ENCODE data around the gene GLRX5. TPM values are rescaled to one million over a fixed set of nuclear protein-coding genes. Genes with fewer than 3 reads are reported as not detected.

GLRX5 gene
- total RNA-seq, 4 donors from 2014 or later: 5.9 to 40.3 (median 23.7) TPM

GRCh38 chr14:95522556-95522955 is 12.3 kb upstream of the GLRX5 start:
- Histone ChIP-seq H3K9me3 (no peaks in the 10 kb centered on the region), H3K4me1 (peaks cover 0 to 9% of the 10 kb centered on the region in 2 donors), H3K27me3 (no peaks in the 10 kb centered on the region), H3K27ac (no peak overlapping the region), H3K4me3 (no peak overlapping the region), H3K36me3 (no peaks in the 10 kb centered on the region)
- DNase-seq: no peak
- TF ChIP-seq POLR2A (IDR thresholded peaks at IDR 0.05): no peak
- TF ChIP-seq CTCF (IDR thresholded peaks at IDR 0.05): no peak
- intact Hi-C loops (cut with DNase I; ENCODE audit: low total_unique reads): no loop called here

- Histone ChIP-seq H3K9me3 (no peaks in the 10 kb centered on the region), H3K4me1 (peaks cover 0 to 8% of the 10 kb centered on the region in 2 donors), H3K27me3 (no peaks in the 10 kb centered on the region), H3K4me3 (no peak overlapping the region), H3K27ac (no peak overlapping the region), H3K36me3 (no peaks in the 10 kb centered on the region)
- DNase-seq: no peak
- intact Hi-C loops (cut with DNase I; ENCODE audit: low total_unique reads): no loop called here
- TF ChIP-seq POLR2A (IDR thresholded peaks at IDR 0.05): no peak
- TF ChIP-seq CTCF (IDR thresholded peaks at IDR 0.05): no peak
Measured at GRCh38 chr14:95523051-95523814, 11.6 kb upstream of the GLRX5 start.

GRCh38 chr14:95523815-95524448 is 10.9 kb upstream of the GLRX5 start:
- Histone ChIP-seq H3K4me1 (peaks cover 0 to 8% of the 10 kb centered on the region in 2 donors), H3K27ac (no peak overlapping the region), H3K4me3 (no peak overlapping the region), H3K9me3 (no peaks in the 10 kb centered on the region), H3K27me3 (no peaks in the 10 kb centered on the region), H3K36me3 (no peaks in the 10 kb centered on the region)
- TF ChIP-seq POLR2A (IDR thresholded peaks at IDR 0.05) (no peak), CTCF (IDR thresholded peaks at IDR 0.05) (no peak)
- DNase-seq: no peak
- intact Hi-C loops (cut with DNase I; ENCODE audit: low total_unique reads): no loop called here

- Histone ChIP-seq H3K27ac (no peak overlapping the region), H3K36me3 (no peaks in the 10 kb centered on the region)
- intact Hi-C loops (cut with DNase I; ENCODE audit: low total_unique reads): loop anchor here (5.0 kb wide), 1 partner anchor 83 kb away; no protein-coding TSS in a partner anchor
Measured at GRCh38 chr14:95524706-95525512, 9.9 kb upstream of the GLRX5 start.

More at GRCh38 chr14:95524706-95525512, 9.9 kb upstream of the GLRX5 start:
- Histone ChIP-seq H3K4me3 (no peak overlapping the region), H3K9me3 (no peaks in the 10 kb centered on the region), H3K27me3 (no peaks in the 10 kb centered on the region), H3K4me1 (peaks cover 0 to 8% of the 10 kb centered on the region in 2 donors)
- no peak for DNase-seq
- TF ChIP-seq POLR2A (IDR thresholded peaks at IDR 0.05) (no peak), CTCF (IDR thresholded peaks at IDR 0.05) (no peak)

All from uterus (tissue), 4 donors.